ENCODE data around the gene SMIM33. TPM values are rescaled to one million over a fixed set of nuclear protein-coding genes. Genes with fewer than 3 reads are reported as not detected.
"Not testable (repeated sequence)": the region's sequence is repeated elsewhere in the genome, so short reads cannot be mapped to it uniquely, and the experiment has no call there.

The SMIM33 gene
- total RNA-seq, 1 experiment from 2014 or later: not detected

GRCh38 chr5:139512786-139513390 lies 42.1 kb downstream of the SMIM33 start:
- POLR2A ChIA-PET: interaction anchor here (0.7 to 1.9 kb wide), 6 partner anchors 30 to 93 kb away, joined by 3 to 13 read pairs (median 3); partner anchors contain the start of genes STING1 and UBE2D2

GRCh38 chr5:139513434-139513833 lies 42.6 kb downstream of the SMIM33 start:
- TF ChIP-seq CTCF (IDR thresholded peaks at IDR 0.05; ENCODE audit: unreplicated experiment): peak; percentile 93
- H3K4me3 Mint-ChIP-seq (ENCODE audit: unreplicated experiment): not testable (repeated sequence)

More at GRCh38 chr5:139512786-139513390, 42.1 kb downstream of the SMIM33 start:
- H3K9me3 Mint-ChIP-seq (ENCODE audit: unreplicated experiment): no peaks in the 10 kb centered on the region
- no peak overlapping the region for H3K4me3 Mint-ChIP-seq (ENCODE audit: unreplicated experiment)
- no peaks in the 10 kb centered on the region for H3K27me3 Mint-ChIP-seq (ENCODE audit: insufficient read depth, unreplicated experiment)
- H3K27ac Mint-ChIP-seq (ENCODE audit: low read depth, unreplicated experiment): no peak overlapping the region
- intact Hi-C loops (cut with micrococcal nuclease): loop anchor here (1.0 to 2.0 kb wide), 3 partner anchors 30 to 91 kb away; partner anchors contain the start of gene STING1
- H3K4me1 Mint-ChIP-seq (ENCODE audit: insufficient read depth, unreplicated experiment): peaks cover 6% of the 10 kb centered on the region
- CTCF ChIA-PET: interaction anchor here (0.6 to 9.6 kb wide), 32 partner anchors 9 to 581 kb away, joined by 3 to 434 read pairs (median 5); partner anchors contain the start of genes DNAJC18, ECSCR, SPATA24 and STING1
- H3K36me3 Mint-ChIP-seq (ENCODE audit: insufficient read depth, unreplicated experiment): peaks cover 9% of the 10 kb centered on the region
- DNase-seq (ENCODE audit: unreplicated experiment): no peak
- no peak for TF ChIP-seq CTCF (IDR thresholded peaks at IDR 0.05; ENCODE audit: unreplicated experiment)
- BruUV-seq (replicated peaks): no TSS peak

GRCh38 chr5:139513852-139514485 lies 43.2 kb downstream of the SMIM33 start:
- no peaks in the 10 kb centered on the region for H3K9me3 Mint-ChIP-seq (ENCODE audit: unreplicated experiment)
- intact Hi-C loops (cut with micrococcal nuclease): loop anchor here (1.0 to 2.0 kb wide), 3 partner anchors 31 to 92 kb away; partner anchors contain the start of gene STING1
- BruUV-seq (replicated peaks): no TSS peak
- H3K27ac Mint-ChIP-seq (ENCODE audit: low read depth, unreplicated experiment): no peak overlapping the region
- peaks cover 16% of the 10 kb centered on the region for H3K4me1 Mint-ChIP-seq (ENCODE audit: insufficient read depth, unreplicated experiment)
- CTCF ChIA-PET: interaction anchor here (0.6 to 9.6 kb wide), 40 partner anchors 8 to 252 kb away, joined by 3 to 434 read pairs (median 5); partner anchors contain the start of genes DNAJC18, ECSCR and STING1
- TF ChIP-seq CTCF (IDR thresholded peaks at IDR 0.05; ENCODE audit: unreplicated experiment): no peak
- DNase-seq (ENCODE audit: unreplicated experiment): no peak
- no peaks in the 10 kb centered on the region for H3K27me3 Mint-ChIP-seq (ENCODE audit: insufficient read depth, unreplicated experiment)
- H3K36me3 Mint-ChIP-seq (ENCODE audit: insufficient read depth, unreplicated experiment): peaks cover 9% of the 10 kb centered on the region
- POLR2A ChIA-PET: interaction anchor here (0.6 to 1.9 kb wide), 8 partner anchors 31 to 95 kb away, joined by 3 to 13 read pairs (median 3); partner anchors contain the start of genes STING1 and UBE2D2
- H3K4me3 Mint-ChIP-seq (ENCODE audit: unreplicated experiment): no peak overlapping the region

More at GRCh38 chr5:139513434-139513833, 42.6 kb downstream of the SMIM33 start:
- not testable (repeated sequence) for BruUV-seq (replicated peaks); H3K9me3 Mint-ChIP-seq (ENCODE audit: unreplicated experiment); H3K36me3 Mint-ChIP-seq (ENCODE audit: insufficient read depth, unreplicated experiment); H3K27ac Mint-ChIP-seq (ENCODE audit: low read depth, unreplicated experiment); H3K27me3 Mint-ChIP-seq (ENCODE audit: insufficient read depth, unreplicated experiment)
- intact Hi-C loops (cut with micrococcal nuclease): loop anchor here (1.0 to 2.0 kb wide), 3 partner anchors 31 to 91 kb away; partner anchors contain the start of gene STING1
- POLR2A ChIA-PET: interaction anchor here (0.6 to 1.9 kb wide), 8 partner anchors 31 to 93 kb away, joined by 3 to 13 read pairs (median 3); partner anchors contain the start of genes STING1 and UBE2D2
- H3K4me1 Mint-ChIP-seq (ENCODE audit: insufficient read depth, unreplicated experiment): peaks cover 10% of the 10 kb centered on the region
- CTCF ChIA-PET: interaction anchor here (0.6 to 9.6 kb wide), 38 partner anchors 9 to 581 kb away, joined by 3 to 434 read pairs (median 5); partner anchors contain the start of genes DNAJC18, ECSCR, SPATA24 and STING1
- DNase-seq (ENCODE audit: unreplicated experiment): peak; percentile 93

- Mint-ChIP-seq H3K27ac (ENCODE audit: low read depth, unreplicated experiment) (no peak overlapping the region), H3K36me3 (ENCODE audit: insufficient read depth, unreplicated experiment) (peaks cover 9% of the 10 kb centered on the region), H3K4me1 (ENCODE audit: insufficient read depth, unreplicated experiment) (peaks cover 16% of the 10 kb centered on the region), H3K27me3 (ENCODE audit: insufficient read depth, unreplicated experiment) (no peaks in the 10 kb centered on the region), H3K9me3 (ENCODE audit: unreplicated experiment) (no peaks in the 10 kb centered on the region), H3K4me3 (ENCODE audit: unreplicated experiment) (no peak overlapping the region)
- ChIA-PET POLR2A (interaction anchor here (0.6 to 1.9 kb wide), 4 partner anchors 50 to 95 kb away, joined by 4 to 13 read pairs (median 5); no protein-coding TSS in a partner anchor), CTCF (interaction anchor here (0.5 to 9.6 kb wide), 33 partner anchors 10 to 1129 kb away, joined by 3 to 434 read pairs (median 5); partner anchors contain the start of genes DNAJC18, ECSCR and STING1)
- no TSS peak for BruUV-seq (replicated peaks)
- DNase-seq (ENCODE audit: unreplicated experiment): peak; percentile 65
- intact Hi-C loops (cut with micrococcal nuclease): no loop called here
- TF ChIP-seq CTCF (IDR thresholded peaks at IDR 0.05; ENCODE audit: unreplicated experiment): no peak
These were observed 43.7 kb downstream of the SMIM33 start for GRCh38 chr5:139514486-139514856.

Data from MCF 10A (cell line).